VCaP (cell line): ENCODE data around the gene PLEKHA5.

Experiments used
- H3K27ac ChIP-seq: fragments of 450-650 bp; 2 replicates; pipeline ENCODE4 v1.5.1; 2017
- TF ChIP-seq, protein P1 (sequence below): fragments of 450-650 bp; conservative IDR thresholded peaks from 2 replicates; pipeline ENCODE4 v1.5.1; 2017; ENCODE audit warnings: mild to moderate bottlenecking, moderate library complexity

The PLEKHA5 gene

DNA sequence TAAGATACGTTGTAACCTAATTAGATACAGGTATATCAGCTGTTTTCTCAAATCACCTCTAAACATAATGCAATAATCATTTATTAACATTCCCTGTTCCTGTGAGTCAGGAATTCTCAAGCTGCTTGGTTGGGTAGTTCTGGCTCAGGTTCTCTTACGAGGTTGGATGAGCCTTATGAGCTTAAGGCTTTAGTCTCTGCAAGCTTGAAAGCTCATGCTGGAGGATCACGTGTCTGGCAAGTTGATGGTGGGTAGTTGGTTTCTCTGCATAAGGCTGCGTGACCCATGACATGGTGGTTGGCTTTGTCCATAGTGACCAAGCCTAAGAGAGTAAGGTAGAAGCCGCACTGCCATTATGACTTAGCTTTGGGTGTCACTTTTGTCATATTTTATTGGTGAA lies 62.0 kb downstream of the PLEKHA5 start:
- H3K27ac ChIP-seq = no peak overlapping the region
- TF ChIP-seq, protein P1, sequence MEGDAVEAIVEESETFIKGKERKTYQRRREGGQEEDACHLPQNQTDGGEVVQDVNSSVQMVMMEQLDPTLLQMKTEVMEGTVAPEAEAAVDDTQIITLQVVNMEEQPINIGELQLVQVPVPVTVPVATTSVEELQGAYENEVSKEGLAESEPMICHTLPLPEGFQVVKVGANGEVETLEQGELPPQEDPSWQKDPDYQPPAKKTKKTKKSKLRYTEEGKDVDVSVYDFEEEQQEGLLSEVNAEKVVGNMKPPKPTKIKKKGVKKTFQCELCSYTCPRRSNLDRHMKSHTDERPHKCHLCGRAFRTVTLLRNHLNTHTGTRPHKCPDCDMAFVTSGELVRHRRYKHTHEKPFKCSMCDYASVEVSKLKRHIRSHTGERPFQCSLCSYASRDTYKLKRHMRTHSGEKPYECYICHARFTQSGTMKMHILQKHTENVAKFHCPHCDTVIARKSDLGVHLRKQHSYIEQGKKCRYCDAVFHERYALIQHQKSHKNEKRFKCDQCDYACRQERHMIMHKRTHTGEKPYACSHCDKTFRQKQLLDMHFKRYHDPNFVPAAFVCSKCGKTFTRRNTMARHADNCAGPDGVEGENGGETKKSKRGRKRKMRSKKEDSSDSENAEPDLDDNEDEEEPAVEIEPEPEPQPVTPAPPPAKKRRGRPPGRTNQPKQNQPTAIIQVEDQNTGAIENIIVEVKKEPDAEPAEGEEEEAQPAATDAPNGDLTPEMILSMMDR = no peak

DNA sequence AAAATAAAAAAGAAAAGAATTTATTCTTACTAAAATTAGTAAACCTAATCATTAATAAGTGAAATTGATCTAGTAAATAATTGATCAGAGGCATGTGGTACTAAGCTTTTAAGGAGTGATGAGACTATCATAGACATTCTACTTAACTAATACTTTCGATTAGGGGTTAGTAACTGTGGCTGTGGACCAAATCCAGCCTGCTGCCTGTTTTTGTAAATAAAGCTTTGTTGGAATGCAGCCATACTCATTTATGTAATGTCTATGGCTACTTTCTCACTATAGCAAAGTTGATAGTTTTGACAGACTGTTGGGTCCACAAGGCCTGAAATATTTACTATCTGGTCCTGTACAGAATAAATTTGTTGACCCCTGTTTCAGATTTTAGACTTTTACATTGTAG lies 63.2 kb downstream of the PLEKHA5 start:
- no peak overlapping the region for H3K27ac ChIP-seq
- TF ChIP-seq, protein P1 = no peak

DNA sequence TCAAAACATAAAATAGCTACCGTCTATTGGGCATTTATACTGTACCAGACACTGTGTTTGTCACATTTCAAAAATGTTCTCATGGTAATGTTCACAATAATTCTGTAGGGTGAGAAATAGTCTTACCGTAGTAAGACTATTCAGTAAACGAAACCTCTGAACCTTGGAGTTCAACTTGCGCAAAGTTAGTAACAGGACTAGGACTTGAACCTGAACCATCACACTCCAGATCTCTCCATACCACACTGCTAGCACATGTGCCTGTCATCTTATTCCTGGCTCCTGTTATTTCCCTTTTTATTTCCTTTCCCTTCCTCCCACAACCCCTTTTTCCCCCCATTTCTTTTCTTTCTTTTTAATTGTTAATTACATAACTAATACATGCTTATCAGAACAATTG lies 65.4 kb downstream of the PLEKHA5 start:
- no peak overlapping the region for H3K27ac ChIP-seq
- TF ChIP-seq, protein P1 = no peak

DNA sequence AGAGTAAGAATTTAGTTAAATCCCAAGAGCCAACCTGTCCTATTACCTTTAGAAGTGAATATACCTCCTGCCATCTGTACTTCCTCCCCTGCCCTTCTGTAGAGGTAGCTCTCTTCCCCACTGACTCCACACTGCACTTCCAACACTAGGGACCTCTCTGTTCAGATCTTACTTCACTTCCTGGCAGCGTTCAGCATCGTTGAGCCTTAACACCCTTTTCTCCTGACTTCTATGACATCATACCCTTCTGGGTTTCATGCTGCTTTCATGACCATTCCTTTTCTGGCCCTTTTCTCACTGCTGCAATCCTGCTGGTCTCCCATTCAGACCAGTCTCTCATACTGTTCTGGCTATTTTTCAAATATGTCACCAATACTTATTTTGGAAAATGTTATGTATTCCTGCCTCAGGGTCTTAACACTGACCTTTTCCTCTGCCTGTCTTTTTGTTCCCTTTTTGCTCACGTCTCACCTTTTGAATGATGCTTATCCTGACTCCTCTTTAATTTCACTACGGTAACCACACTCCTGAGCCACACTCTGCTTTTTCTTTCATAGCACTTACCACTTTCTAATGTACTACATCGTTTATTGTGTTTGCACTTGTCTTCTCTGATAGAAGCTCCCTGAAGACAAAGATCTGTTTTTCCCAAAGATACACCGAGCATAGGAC lies 67.6 kb downstream of the PLEKHA5 start:
- peak overlapping the region; percentile 49 for H3K27ac ChIP-seq
- TF ChIP-seq, protein P1 = no peak

DNA sequence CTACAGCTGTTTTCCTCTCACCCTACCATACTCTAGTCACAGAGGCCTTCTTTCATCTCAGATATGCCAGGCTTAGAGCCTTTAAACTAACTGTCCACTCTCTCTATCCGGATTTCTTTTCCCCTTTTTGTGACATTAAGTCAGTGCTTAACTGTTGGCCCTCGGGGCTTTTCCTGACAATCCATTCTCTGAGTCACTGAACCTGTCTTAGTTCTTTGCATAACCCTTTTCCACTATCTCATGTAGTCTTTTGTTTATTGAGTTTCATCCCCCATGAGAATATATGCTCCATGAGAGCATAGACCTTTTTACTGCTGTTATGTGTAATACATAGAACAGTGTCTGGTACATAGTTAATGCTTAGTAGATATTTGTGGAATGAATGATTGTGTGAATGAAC lies 68.7 kb downstream of the PLEKHA5 start:
- TF ChIP-seq, protein P1 = no peak
- H3K27ac ChIP-seq = no peak overlapping the region

GRCh38 chr12:19199332-19199731 lies 69.8 kb downstream of the PLEKHA5 start:
- TF ChIP-seq, protein P1 = no peak
- H3K27ac ChIP-seq = no peak overlapping the region

- H3K27ac ChIP-seq = no peak overlapping the region
- TF ChIP-seq, protein P1 = no peak
Observed at GRCh38 chr12:19200261-19200660, 70.7 kb downstream of the PLEKHA5 start.
